ENCODE measurements around the gene PGLYRP3.

Gene PGLYRP3, protein sequence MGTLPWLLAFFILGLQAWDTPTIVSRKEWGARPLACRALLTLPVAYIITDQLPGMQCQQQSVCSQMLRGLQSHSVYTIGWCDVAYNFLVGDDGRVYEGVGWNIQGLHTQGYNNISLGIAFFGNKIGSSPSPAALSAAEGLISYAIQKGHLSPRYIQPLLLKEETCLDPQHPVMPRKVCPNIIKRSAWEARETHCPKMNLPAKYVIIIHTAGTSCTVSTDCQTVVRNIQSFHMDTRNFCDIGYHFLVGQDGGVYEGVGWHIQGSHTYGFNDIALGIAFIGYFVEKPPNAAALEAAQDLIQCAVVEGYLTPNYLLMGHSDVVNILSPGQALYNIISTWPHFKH

DNA sequence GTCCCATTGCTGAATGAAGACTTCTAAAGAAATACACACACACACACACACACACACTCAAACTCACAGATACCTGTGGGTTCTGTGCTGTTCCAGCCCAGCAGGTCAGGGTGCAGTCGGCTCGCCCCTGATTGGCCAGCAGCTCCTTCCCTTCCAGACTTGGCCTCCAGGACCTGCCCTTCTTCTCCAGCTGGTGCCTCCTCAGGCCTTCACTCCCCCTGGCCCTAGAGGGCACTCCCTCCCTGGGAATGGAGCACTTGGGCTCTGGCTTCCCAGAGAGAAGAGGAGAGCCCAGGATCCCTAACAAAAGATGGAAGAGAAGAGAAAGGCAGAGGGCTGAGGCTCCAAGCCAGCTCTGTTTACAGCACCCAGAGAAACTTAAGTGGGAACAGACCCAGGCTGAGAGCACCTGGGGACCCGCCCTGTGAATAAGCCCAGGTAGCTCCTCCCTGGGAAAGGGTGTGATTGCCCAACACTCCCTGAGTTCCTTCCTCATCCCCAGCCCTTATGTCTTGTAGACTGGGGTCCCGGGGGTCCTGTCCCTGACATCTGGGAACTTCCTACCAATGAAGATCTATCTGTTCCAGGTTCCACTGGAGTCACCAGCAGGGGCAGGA lies at the start of gene PGLYRP3:
PGLYRP3 (minus strand) TSS at position 383 of the 617 bp plus-strand sequence. CDS start 2,287 bp downstream, outside the sequence.
- no peak for FAIRE-seq

DNA sequence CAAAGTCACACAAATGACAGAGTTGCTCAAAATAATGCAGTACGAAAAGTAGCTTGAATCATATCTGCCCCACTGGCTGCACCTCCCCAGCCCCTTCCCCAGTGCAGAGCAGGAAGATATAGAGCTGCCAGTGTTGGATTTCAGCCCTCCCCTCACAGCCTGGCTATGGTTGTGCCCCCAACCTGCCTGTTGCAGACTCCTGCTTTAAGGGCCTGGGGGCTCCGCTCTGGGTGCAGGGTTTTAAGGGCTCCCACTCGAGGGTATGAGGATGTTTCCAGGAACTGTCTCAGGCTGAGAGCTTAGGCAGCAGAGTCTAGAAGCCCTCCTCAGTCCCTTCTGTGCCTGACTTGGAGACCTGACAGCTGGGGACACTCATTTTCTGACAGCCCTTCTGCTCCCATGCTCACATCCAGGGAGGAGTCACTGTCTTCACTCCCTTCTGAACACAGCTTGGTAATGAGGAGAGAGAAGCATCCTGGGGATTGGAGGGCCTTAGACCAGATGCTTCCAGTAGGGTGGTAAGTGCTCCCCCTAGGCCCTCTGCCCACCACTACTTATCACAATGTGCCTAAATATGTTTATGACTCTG lies 49.5 kb upstream of the PGLYRP3 start:
- no peak for FAIRE-seq

DNA sequence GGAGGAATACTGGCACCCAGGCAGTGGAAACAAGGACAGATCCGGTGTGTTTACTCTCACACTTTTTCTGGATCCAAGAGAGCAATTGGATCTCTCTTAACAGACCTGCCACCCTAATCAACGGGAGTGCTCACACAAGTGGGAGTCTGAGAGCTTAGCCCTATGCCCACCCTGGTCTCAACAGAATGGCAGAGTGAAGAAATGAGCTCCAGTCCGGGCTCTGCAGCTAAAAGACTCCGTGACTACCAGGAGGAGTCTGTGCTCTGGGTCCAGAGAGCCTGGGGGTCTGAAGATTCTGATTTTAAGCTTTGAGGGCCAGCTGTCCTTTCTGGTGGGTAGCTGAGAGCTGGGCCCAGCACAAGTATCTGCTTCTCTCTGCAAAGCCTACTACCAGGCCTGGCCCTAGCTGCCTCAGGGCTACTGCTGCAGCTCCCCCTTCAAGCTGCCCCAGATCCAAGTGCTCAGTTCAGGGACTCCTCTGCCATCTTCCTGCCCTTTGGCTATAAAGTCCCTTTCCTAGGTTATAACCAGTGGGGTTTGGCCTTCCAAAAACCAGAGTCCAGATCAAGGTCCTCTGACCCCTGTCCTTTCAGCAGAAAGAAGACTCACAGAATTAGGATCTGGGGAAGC lies 48.8 kb upstream of the PGLYRP3 start:
- no peak for FAIRE-seq

DNA sequence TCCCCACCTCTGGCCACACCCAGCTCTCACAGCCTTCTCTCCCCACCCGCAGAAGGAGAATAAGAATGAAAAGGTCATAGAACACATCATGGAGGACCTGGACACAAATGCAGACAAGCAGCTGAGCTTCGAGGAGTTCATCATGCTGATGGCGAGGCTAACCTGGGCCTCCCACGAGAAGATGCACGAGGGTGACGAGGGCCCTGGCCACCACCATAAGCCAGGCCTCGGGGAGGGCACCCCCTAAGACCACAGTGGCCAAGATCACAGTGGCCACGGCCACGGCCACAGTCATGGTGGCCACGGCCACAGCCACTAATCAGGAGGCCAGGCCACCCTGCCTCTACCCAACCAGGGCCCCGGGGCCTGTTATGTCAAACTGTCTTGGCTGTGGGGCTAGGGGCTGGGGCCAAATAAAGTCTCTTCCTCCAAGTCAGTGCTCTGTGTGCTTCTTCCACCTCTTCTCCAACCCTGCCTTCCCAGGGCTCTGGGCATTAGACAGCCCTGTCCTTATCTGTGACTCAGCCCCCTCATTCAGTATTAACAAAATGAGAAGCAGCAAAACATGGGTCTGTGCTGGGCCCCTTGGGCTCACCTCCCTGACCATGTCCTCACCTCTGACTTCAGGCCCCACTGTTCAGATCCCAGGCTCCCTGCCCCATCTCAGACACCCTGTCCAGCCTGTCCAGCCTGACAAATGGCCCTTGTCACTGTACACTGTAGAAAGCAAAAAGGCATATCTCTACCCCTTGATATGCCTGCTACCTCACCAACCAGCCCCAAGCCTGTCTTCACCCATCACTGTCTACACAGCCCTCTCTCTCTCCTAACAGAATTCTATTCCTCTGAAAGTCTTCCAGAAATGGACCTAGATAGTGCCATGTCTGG lies 48.1 kb upstream of the PGLYRP3 start:
- no peak for FAIRE-seq

DNA sequence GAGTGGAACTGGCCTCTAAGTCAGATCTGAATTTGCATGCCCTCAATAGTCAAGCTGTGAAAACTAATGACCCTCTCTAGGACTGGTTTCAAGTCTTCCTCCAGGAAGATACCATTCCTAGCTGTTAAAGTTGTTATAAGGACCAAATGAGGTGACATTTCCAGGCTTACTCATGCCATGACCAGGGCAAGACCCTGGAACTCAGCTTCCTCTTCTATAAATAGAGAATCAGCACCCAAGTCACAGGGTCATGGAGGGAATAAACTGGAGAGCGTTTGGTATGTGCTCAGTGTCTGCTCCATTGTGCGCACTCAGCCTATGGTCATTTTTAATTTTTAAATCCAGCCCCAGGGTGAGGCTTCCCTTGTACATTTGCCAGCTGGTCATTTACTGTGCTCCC lies 47.4 kb upstream of the PGLYRP3 start:
- no peak for FAIRE-seq

DNA sequence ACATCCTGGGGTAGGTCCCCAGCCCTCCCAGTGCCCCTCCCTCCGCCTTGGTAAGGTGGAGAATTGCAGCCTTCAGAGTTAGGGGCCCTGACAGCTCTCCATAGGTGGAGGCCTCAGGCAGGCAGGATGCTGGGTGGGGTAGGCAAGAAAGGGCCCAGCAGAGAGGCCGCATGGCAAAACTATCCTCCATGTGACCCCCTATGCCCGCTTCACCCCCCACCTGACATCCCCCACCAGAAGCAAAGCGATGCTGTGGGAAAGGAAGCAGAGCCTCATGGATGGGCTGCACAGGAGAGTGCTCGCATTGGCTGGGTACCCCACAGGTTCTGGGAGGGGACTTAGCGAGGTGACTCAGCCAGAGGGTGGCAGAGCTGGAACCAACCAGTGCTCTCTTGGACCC lies 46.5 kb upstream of the PGLYRP3 start:
- FAIRE-seq, result no peak

DNA sequence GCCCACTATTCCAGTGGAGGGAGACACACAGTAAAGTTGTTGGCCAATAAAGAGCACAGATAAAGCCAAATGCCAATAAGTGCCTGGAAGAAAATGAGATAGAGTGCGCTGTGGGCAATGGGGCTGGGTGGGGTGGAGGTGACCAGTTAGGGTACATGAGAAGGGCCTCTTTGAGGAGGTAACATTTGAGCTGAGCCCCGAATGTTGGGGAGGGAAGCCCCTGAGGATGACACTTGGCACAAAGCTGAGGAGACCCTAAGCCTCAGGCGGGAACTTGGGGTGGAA lies 45.9 kb upstream of the PGLYRP3 start:
- no peak for FAIRE-seq

DNA sequence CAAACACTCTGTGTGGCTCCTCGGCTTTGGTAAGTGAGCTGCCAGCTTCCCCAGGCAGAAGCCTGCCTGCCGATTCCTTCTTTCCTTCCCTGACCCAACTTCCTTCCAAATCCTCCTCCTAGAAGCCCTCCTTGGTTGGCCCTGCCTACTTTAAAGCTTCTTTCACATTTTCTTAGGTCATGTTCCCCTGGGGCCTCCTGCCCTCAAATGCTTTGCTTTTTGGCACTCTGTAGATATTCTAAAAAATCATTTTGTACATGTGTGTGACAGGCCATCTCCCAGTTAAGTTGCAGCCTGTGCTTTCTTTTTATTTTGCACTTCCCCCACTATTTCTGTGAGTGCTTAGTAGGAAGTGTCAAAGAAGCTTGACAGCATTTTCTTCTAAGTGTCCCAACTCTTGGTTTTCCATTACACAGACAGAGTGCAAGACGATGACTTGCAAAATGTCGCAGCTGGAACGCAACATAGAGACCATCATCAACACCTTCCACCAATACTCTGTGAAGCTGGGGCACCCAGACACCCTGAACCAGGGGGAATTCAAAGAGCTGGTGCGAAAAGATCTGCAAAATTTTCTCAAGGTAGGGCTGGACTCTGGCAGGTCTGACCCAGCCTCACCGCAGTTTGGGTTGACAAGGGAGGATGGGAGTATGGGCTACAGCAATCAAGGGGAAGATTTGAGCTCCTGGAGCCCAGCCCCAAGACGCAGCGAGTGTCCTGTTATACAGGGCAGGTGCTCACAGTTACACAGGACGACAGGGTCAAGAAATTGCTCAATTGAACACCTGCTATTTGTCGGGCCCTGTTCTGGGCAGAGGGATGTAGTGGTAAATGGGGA lies 45.3 kb upstream of the PGLYRP3 start, which contains the start of gene S100A9:
S100A9 (plus strand) TSS at position 2 of the 838 bp plus-strand sequence; CDS start at position 432, 430 bp downstream.
- no peak for FAIRE-seq

DNA sequence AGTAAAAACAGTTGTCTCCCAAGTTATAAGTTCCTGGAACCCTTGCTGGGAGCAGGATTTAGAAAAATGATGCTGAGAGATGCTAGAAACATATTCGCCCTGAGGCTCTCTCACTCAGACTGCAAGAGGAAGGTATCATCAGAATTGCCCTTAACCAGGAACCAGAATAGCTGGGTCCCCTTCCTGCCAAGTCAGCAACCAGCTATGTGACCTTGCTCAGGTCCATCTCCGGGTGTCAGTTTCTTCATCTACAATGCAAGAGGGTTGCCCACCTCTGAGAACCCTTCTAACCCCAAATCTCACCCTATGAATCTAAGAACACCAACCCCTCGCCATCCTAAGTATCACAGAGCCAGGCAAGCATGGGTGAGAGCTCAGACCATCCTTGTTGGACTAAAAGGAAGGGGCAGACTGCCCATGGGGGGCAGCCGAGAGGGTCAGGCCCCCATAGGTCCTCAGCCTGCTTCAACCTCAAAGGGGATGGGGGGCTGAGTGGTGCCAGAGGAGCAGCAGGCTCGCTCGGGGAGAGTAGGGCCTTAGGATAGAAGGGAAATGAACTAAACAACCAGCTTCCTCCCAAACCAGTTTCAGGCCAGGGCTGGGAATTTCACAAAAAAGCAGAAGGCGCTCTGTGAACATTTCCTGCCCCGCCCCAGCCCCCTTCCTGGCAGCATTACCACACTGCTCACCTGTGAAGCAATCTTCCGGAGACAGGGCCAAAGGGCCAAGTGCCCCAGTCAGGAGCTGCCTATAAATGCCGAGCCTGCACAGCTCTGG lies 44.5 kb upstream of the PGLYRP3 start:
- no peak for FAIRE-seq

DNA sequence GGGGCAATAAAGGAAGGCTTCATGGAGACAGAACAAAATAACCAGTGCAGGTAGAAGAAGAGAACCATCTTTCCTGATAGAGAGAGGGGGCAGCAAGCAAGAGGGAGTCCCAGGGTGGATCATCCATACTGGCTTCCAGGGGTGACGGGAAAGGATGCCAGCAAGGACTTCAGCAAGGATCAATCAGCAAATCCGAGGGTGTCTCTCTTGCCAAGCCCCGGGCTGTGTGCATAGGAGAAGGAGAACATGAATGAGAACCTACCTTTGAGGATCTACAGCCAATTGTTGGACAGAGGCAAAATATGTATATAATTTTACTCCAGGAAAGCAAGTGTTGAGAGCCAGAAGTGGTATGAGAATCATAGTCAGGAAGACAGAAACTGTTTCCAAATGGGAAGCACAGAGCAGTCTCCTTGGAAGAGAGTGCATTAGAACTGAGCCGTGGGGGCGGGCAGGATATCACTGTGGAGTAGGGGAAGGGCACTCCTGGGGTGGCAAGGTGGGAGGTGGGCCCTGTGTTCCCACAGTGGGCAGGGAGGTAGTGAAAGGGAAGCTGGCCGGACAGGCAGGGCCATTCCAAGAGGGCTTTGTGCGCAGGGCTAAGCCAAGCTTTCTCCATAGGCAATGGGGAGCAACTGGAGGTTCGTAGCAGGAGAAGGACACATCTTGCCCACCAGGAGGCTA lies 43.8 kb upstream of the PGLYRP3 start:
- no peak for FAIRE-seq

DNA sequence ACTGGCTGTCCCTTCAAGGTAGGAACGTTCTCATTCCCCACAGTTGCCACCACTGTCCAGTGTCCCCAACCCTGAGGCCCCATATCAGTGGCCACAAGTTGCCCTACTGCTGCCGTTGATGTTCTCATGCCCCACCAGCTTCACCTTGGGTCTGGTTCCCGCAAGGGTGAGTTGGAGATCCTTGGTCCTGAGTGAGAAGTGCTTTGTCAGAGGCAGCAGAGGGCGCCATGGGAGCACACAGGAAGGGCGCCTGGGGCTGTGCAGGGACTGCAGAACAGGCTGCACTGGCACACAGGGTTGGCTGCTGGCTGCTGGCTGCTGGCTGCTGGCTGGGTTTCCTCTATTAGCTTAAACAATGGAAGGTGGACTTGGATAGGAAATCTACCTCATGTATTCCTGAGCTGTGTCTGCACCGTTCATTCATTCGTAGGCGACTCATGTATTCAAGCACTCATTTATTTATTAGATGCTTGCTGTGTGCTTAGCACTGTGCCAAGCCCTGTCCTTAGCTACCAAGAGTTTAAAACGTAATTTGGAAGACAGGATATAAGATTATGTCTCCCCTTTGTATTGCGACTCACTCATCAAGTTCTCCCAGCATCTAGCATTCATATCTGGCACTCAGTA lies 42.8 kb upstream of the PGLYRP3 start:
- FAIRE-seq, result no peak

DNA sequence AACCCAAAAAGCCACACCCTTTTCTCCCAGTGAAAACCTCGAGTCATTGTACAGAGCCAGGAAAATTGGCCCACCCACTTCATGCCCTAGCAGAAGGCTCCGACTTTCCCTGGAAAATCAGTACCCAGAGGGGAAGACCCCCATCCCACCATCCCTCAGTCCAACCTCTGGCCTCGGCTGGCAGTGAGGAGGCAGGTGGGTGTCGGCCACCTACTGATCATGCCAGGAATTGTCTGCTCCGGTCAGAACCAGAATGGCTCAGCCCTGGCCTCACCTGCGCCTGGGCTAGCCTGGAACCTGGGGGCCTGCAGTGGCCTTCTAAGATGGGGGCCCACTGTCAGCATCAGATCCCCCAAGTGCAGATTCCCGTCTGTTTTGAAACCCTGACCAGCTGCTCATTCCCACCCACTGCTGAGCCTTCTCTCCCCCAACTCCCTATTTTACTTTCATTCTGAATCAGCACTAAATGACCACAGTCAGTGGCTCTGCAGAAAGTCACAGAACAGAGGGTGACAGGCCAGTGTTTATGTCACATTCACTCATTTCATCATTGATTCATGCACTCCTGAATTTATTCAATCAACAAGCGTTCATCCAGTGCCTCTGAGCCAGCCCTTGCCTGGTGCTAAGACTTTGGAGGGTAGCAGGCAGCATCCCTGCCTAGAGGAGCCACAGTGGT lies 41.9 kb upstream of the PGLYRP3 start:
- FAIRE-seq, result no peak

DNA sequence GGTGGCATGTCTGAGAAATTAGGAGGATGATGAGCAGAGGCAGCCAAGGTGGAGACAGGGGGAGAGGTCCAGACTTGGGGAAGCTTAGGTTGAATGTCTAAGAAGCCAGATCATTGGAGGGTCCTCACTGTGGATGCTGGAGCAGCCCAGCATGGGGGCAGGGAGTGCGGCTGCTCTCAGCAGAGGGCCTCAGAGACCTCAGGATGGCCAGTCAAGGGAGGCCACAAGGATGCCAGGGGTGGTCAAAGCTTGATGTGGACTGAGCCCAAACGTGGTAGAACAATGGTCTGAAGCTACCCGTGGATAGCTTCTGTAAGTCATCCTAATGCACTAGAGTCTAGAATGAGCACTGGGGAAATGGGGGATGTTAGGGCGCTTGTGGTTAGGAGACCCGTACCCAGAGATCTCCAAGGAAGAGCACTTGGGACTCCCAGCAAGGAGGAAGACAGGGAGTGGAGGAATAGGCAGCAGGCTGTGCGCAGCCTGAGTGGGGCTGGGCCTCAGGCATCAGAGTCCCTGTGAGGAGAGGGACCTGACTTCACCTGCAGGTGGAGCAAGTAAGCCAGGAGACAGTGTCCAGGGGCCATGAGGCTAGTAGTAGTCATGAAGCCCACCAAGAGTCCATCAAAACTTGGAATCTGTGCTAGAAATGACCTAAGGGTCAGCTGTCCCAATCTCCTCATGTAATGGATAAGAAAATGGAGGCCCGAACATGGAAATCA lies 40.6 kb upstream of the PGLYRP3 start:
- FAIRE-seq, result no peak

DNA sequence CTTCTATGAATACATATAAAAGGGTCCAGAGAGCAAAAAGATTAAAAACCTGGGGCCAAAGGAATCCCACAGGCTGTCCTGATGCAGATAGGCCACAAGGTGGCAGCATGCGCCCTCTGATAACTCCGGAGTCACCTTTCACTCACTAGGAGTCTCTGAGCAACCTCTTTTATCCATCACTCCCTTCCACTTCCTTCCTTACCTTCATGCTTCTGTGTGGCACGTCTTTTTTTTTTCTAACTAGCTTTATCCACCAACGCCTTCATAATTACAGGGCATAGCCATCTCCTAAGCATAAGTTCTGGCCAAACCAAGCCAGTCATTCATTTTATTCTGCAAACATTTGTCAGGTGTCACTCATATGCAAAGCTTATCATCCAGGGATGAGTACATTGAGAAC lies 39.8 kb upstream of the PGLYRP3 start:
- FAIRE-seq, result no peak

DNA sequence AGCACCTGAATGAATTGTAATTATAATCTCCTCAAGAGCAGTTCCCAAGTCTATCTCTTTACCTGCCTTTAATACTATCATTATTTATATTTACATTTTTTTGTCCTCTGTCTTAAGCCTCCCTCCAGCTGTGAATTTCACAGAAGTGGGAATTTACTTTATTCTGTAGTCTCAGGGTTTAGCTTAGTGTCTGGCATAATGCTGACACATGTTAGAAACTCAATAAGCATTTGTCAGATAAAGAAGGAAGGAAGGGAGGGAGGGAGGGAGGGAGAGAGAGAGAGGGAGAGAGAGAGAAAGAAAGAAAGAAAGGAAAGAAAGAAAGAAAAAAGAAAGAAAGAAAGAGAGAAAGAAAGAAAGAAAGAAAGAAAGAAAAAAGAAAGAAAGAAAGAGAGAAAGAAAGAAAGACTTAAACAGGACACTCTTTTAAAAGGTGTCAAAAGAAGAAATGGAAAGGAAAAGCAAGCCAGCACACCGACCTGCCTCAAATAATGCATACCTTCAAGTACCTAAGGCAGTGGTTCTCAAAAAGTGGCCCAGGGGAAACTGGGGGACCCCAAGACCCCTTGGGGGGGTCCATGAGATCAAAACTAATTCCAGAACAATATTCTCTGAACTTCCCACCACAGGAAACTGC lies 37.7 kb upstream of the PGLYRP3 start:
- no peak for FAIRE-seq

DNA sequence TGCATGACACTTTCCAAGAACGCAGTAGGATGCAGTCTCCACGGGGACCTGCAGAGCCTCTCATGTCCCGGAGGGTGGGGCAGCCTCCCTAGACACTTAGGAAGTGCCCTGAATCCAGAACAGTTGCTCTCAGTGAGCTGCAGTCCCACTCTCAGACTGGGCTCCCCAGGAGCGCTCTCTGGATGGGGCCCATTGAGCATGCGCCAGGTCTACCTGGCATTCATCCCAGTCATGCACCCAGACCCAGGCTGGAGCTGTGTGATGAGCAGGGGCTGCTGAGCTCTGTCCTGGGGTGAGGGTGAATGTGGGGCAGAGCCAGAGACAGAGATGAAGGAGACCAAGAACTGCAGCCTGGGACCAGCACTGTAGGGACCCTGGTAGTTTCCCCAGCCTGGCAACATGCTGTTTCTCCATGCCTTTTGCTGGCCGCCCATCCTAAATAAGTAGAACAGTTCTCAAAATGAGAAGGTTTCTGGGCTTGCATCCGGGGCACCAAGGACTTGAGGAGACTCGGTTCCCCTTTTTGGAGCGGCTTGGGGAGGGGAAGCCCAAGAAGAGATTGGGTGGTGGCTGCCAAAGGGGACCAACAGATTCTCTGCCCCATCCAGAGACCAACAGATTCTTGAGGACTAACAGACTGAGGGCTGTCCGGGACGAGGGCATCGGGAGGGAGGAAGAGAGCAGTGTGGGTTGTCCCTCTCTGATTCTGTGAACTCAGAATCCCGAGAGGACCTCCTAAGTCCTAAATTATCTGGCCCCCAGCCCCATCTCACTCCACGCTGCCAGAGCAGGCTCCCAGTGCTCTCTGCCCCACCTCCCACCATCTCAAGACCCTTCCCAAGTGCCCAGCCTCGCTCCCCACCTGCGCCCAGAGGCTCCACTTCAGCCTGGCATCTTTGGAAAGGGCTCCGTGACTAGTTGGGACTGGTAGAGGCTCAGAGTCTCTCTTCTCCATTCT lies 36.9 kb upstream of the PGLYRP3 start:
- no peak for FAIRE-seq
